H1 (cell line): Measurements from ENCODE around the gene NR1I2.

Source experiments
- CBX5 ChIP-seq: fragments of 300-800, 300-1000 bp; sonication (generic); IDR thresholded peaks from 2 replicates; pipeline ENCODE4 v1.7.1; 2016; ENCODE audit warnings: antibody characterized with exemption, low read length, low read depth
- CREB1 ChIP-seq: IDR thresholded peaks from 2 replicates; pipeline ENCODE4 v1.6.1; 2012; ENCODE audit warnings: inconsistent platforms
- CTCF ChIP-seq, 3 experiments: IDR thresholded peaks; 1 replicate in 2 of 3; 2 replicates in 1 of 3; pipeline versions ENCODE4 v1.5.1 to v1.6.1; 2011; ENCODE audit warnings: low read length in 3 of 3, mild to moderate bottlenecking in 3 of 3, inconsistent platforms in 2 of 3, low read depth in 1 of 3, moderate library complexity in 1 of 3; ENCODE audit not compliant: insufficient read depth in 1 of 3; ENCODE audit errors: control extremely low read depth in 1 of 3
- GTF2F1 ChIP-seq: IDR thresholded peaks from 2 replicates; pipeline ENCODE4 v1.6.1; 2012; ENCODE audit warnings: low read depth, low read length, improper control_type of control experiment, borderline replicate concordance
- JUN ChIP-seq: IDR thresholded peaks from 2 replicates; pipeline ENCODE4 v1.6.1; 2011; ENCODE audit warnings: low read depth, mild to moderate bottlenecking, improper control_type of control experiment, low read length
- KDM5A ChIP-seq: fragments of 200-600 bp; IDR thresholded peaks from 2 replicates; pipeline ENCODE4 v1.7.1; 2012; ENCODE audit warnings: mild to moderate bottlenecking, low read length, inconsistent platforms, mixed read lengths
- MAX ChIP-seq: IDR thresholded peaks from 2 replicates; pipeline ENCODE4 v1.6.1; 2012; ENCODE audit warnings: inconsistent platforms
- POLR2A ChIP-seq, 2 experiments: IDR thresholded peaks; 1 replicate in 1 of 2; 2 replicates in 1 of 2; pipeline ENCODE4 v1.6.1; 2011; ENCODE audit warnings: low read depth in 2 of 2, low read length in 2 of 2, mild to moderate bottlenecking in 2 of 2; ENCODE audit errors: control extremely low read depth in 1 of 2
- POLR2AphosphoS5 ChIP-seq: IDR thresholded peaks from 2 replicates; pipeline ENCODE4 v1.6.1; 2011; ENCODE audit warnings: low read depth, low read length
- RBBP5 ChIP-seq: IDR thresholded peaks from 2 replicates; pipeline ENCODE4 v1.7.1; 2012; ENCODE audit warnings: low read depth, mild to moderate bottlenecking, inconsistent platforms, low read length, moderate library complexity, borderline replicate concordance
- SAP30 ChIP-seq: fragments of 300-600 bp; sonication (generic); IDR thresholded peaks from 2 replicates; pipeline ENCODE4 v1.7.1; 2012; ENCODE audit warnings: low read length, moderate library complexity, mild to moderate bottlenecking, inconsistent platforms; ENCODE audit not compliant: insufficient read depth, insufficient replicate concordance
- TAF1 ChIP-seq: IDR thresholded peaks from 2 replicates; pipeline ENCODE4 v1.6.1; 2011; ENCODE audit warnings: mild to moderate bottlenecking, low read depth, low read length
- TEAD4 ChIP-seq: IDR thresholded peaks from 2 replicates; pipeline ENCODE4 v1.6.1; 2012; ENCODE audit warnings: low read depth, low read length, inconsistent platforms, mixed read lengths

DNA sequence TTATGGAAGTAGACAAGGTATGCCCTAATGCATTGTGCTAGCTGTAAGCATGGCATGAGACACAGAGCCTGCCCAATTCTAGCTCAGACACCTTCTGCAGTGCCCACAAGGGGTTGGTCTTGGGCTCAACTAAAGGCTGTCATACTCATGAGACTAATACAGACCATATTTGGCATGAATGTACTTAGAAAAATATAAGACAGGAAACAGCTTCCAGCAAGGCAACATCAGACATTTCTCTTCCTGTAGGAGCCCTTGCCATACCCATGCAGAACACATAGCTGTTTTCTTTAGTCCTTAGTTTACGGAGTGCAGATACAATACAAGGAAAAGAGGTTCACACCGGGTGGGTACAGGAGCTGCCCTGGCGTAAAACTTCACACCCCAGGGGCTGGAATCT lies 30.5 kb upstream of the NR1I2 start:
- TF ChIP-seq CTCF (IDR thresholded peaks at IDR 0.05; ENCODE audit: control extremely low read depth in 1 of 3, insufficient read depth in 1 of 3, low read depth in 1 of 3, low read length in 3 of 3) (no peak), TAF1 (no peak), CBX5 (no peak), POLR2AphosphoS5 (no peak), POLR2A (IDR thresholded peaks at IDR 0.05; ENCODE audit: control extremely low read depth in 1 of 2, low read depth in 2 of 2, low read length in 2 of 2) (no peak), KDM5A (no peak), CREB1 (no peak), MAX (no peak), JUN (no peak), TEAD4 (no peak), GTF2F1 (no peak), RBBP5 (no peak), SAP30 (no peak)
